Measurements from ENCODE around the gene ENAH. TPM values are rescaled to one million over a fixed set of nuclear protein-coding genes. Genes with fewer than 3 reads are reported as not detected.
"Not testable (repeated sequence)": the region's sequence is repeated elsewhere in the genome, so short reads cannot be mapped to it uniquely, and the experiment has no call there.

Gene ENAH
- total RNA-seq, 2 donors from 2014 or later = 29.7 to 43.3 TPM

DNA sequence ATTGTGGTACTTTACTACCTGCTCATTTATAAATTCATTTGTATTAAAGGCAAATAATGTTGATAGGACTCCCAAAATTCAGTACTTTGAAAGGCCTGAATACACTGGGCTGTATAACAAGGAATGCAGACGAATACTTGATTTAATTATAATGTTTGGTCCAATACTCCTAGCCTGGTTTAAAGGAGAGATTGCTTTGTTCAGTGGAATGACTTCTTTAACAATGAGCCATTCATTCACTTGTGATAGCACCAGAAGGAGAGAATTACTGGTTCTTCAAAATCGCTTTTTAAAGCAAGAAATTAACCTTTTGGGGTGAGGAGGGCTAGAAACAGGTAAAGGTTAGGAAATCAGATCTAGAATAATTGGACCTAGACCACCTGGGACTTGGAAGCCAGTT is 28.3 kb upstream of the ENAH start:
- DNase-seq (no peak), ATAC-seq (no peak)
- intact Hi-C loops (cut with DNase I, micrococcal nuclease) = no loop called here

DNA sequence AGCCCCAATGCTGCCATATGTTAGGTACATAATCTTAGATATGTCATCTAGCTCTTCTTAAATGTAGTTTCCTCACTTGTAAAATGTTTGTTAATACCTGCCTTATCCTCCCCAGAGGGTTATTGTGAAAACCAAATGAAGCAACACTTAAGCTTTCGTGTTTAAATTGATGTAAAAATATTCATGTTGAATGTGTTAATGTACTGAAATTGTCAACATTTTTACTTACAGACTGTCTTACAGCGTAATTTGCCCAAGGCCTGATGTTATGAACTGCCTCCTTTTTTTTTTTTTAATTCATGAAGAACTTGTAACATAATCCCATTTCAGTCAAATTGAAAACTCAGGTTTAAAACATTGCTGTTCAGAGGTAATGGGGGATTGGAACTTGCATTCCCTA is 25.6 kb upstream of the ENAH start:
- ATAC-seq (no peak), DNase-seq (no peak)
- intact Hi-C loops (cut with DNase I, micrococcal nuclease) = no loop called here

DNA sequence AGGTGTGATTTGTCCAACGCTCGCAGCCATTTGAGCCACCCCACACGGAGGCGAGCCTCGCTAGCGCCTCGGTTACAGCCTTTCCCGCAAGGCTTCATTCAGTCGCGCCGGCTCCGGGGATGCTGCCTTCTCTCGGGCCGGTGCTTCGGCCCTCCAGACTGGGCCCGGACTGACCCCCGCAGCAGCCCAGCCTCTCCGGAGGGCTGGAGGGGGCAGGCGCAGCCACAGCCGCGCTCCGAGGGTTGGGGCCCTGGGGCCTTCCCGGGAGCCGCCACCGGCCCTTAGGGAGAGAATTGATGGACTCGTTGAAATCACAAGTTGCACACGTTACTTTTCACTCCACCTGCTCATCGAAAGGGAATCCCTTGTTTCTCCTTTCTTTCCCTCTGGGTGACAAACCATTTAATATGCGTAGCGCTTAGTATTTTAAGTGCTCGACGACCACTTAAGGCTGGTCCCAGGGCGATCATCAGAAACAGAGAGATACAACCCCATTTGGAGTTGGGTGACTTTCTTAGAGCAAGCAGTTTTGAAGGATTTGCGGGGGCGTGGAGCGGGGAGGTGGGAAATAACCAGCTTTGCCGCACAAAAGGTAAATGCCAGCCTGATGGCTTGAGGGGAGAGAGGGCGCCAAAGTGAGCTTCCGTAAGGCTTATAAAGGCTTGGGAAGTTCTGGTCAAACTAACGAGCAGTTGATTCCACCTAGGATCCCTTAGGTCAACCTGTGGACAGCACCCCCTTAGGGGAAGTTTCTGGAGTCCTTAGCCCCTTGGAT is 24.6 kb upstream of the ENAH start:
- intact Hi-C loops (cut with DNase I, micrococcal nuclease) = no loop called here
- DNase-seq (no peak), ATAC-seq (no peak)

DNA sequence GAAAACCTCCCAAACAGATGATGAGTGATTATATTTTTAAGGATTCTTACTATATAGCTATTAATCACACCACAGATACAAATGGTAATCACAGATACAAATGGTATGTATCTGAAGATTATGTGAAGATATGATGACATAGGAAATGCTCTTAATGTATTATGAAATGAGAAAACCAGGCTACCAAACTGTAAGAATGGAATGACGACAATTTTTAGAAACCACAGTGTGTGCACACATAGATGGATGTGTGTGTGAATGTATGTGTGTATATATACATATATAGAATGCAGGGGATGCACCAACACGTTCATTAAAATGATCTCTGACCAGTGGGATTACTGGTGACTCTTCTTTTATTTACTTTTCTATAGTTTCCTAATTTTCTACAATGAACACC is 21.5 kb upstream of the ENAH start:
- ATAC-seq = no peak
- no peak for DNase-seq
- intact Hi-C loops (cut with DNase I, micrococcal nuclease) = no loop called here

DNA sequence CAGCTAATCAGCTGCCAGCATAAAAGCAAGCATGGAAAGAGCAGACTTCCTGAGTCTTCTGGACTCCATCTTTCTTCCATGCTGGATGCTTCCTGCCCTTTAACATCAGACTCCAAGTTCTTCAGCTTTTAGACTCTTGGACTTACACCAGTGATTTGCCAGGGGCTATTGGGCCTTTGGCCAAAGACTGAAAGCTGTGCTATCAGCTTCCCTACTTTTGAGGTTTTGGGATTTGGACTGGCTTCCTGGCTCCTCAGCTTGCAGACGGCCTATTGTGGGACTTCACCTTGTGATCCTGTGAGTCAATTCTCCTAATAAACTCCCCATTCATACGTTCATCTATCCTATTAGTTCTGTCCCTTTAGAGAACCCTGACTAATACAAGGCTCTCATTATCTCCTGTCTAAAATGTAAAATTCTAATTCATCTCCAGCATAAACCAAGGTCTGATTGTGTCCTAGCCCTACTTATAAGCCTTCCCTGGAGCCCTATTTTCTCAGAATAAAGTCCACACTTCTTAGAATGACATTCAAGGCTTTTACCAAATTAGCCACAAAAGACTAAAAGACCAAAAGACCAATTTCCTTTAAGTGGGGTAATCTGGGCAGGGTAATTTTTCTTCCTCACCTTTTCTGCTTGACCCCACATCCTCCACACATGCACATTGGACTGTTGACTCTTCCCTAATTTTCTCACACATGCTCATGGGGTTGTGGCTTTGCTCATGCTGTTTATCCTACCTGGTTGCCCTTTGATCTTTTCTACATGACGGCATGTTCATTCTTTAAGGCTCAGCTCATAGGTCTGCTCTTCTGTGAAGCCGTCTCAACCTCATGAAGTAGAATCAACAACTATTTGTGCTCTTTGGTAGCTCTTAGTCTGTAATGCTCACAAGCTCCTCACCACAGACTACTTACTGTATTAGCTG is 18.1 kb upstream of the ENAH start:
- intact Hi-C loops (cut with DNase I, micrococcal nuclease) = no loop called here
- no peak for DNase-seq
- peak; percentile 85 for ATAC-seq

DNA sequence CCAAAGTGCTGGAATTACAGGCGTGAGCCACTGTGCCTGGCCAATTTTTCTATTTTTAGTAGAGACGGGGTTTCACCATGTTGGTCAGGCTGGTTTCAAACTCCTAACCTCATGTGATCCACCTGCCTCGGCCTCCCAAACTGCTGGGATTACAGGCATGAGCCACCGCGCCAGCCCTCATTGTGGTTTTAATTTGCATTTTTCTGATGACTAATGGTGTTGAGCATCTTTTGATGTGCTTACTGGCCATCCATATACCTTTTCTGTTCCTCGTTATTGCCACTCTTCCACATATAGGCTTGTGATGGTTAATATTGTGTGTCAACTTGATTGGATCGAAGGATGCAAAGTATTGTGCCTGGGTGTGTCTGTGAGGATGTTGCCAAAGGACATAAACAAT is 17.4 kb upstream of the ENAH start:
- ATAC-seq (no peak), DNase-seq (no peak)
- intact Hi-C loops (cut with DNase I, micrococcal nuclease) = no loop called here

DNA sequence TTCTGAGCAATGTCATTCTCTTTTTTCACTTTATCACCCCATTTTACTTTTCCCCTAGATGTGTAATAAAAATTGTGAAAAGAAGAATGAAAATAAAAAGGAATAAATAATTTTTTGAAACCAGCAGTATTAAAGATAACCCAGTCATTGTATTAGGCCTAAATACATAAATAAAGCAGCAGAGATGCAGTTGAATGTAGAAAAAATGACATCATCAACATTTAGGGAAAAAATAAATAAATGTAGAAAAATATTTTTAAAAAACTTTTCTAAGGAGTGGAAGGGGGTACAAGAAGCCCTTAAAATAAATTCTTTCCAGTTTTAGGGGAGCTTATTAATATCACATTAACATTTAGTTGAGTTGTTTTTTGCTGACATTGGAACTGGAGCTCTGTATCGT is 15.3 kb upstream of the ENAH start:
- intact Hi-C loops (cut with DNase I, micrococcal nuclease) = loop anchor here in 1 of 2 donors (10.0 kb wide), 1 partner anchor 97 kb away; no protein-coding TSS in a partner anchor
- DNase-seq (no peak), ATAC-seq (no peak)

DNA sequence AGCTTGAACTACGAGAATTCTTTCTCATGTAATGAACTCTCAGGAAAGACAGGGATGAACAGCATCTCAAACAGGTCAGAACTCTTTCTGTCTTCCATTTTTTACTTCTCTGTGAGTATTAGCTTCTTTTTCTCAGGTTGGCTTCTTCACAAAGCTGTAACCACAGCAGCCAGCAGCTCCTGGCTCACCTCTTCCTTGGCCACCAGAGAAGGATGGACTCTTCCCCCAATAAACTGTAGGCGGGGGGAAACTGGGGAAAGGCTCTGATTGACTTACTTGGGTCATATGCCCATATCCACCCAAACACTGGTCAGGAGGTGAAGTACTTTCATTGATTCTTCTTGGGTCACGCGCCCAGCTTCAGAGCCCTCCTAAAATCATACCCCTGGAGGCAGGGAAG is 14.4 kb upstream of the ENAH start:
- ATAC-seq = no peak
- no peak for DNase-seq
- intact Hi-C loops (cut with DNase I, micrococcal nuclease) = loop anchor here in 1 of 2 donors (10.0 kb wide), 1 partner anchor 97 kb away; no protein-coding TSS in a partner anchor

DNA sequence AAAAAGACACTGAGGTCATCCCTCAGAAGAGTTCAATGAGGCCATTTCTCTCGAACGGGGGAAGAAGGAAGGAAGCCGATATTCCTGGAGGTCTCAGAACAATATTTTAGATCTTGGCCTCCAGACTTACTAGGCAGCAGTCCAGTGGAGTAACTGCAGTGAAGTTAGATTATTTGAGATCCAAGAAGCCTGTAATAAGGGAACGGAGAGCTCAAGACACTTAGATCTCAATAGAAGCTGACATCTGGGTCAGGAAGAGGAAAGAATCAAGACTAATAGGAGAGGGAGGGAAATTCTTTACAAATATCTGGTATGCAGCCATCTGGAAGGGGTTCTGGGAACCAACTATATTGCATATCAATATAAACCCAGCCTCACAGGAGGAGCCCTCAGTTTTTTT is 13.6 kb upstream of the ENAH start:
- intact Hi-C loops (cut with DNase I, micrococcal nuclease) = loop anchor here in 1 of 2 donors (10.0 kb wide), 1 partner anchor 98 kb away; no protein-coding TSS in a partner anchor
- ATAC-seq (no peak), DNase-seq (no peak)

DNA sequence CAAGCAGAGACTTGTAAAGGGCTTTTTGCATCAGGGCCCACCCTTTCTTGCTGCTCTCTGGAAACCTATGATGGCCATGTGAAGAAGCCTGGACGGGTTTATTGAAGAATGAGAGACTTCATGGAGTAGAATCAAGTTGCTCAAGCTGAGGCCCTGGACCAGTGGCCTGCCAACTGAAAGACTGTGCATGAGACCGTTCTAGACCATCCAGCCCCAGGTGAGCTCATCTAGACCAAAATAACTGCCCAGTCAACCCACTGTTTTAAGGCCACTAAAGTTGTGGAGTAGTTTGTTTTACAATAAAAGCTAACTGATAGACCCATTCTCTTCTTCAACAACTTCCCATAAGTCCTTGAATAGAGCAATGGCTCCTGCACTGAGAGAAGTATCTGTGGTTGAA is 11.8 kb upstream of the ENAH start:
- intact Hi-C loops (cut with DNase I, micrococcal nuclease) = loop anchor here in 1 of 2 donors (10.0 kb wide), 1 partner anchor 100 kb away; no protein-coding TSS in a partner anchor
- no peak for ATAC-seq
- DNase-seq = no peak

DNA sequence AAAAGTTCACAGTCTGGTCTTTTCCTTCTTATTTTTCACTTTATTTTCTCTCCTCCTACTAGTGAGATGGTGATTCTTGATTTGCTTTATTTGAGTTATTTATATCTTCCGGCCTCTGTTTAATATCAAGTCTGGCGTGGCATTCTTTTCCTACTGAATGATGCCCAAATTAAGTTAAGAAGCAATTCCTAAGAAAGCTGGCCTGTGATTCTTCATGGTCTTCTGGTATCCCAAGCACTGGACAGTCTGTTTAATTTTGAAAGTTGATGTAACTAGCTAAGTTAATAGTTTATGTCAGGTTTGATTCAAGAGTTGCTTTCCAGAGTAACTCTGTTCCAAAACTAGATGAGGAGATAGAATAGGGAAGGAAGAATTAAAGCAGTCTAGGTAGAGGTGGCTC is 9.2 kb upstream of the ENAH start:
- DNase-seq = no peak
- ATAC-seq = no peak
- intact Hi-C loops (cut with DNase I, micrococcal nuclease) = loop anchor here in 1 of 2 donors (10.0 kb wide), 1 partner anchor 103 kb away; no protein-coding TSS in a partner anchor

DNA sequence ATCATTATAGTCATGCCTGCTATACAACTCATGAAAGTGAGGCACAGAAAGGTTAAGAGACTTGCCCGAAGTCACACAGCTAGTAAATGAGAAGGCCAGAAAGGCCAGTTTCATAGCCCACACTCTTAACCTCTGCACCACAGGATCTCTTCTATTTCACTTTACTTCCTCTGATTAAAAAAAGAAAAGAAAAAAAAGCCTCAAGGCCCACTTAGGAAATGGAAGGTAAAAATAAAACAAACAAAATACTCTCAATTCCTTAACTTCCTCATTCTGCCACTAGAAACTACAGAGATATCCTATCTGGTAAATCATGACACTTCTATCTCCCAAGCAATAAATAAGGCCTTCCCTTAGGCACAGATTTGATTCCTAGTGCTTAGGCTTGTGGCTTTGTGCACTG is 7.6 kb upstream of the ENAH start:
- intact Hi-C loops (cut with DNase I, micrococcal nuclease) = loop anchor here in 1 of 2 donors (10.0 kb wide), 1 partner anchor 104 kb away; no protein-coding TSS in a partner anchor
- DNase-seq (no peak), ATAC-seq (no peak)

DNA sequence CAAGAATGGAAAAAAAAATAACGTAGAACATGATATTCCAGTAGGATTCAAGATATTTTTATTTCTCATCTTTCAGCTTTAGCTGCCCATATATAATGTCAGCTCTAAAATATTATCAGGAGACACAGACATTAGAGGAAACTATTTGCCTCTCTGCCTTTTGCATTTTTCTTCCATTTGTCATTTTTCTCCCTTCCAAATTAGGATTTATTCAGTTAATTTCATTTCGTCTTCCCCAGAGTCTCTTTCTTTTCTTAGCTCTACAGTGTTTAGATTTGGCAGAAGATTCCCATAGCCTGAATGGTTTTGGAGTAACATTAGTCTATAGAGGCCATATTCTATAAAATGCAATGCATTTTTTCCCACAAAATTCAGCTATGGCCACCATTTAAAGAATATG is 5.1 kb upstream of the ENAH start:
- ATAC-seq (no peak), DNase-seq (no peak)
- intact Hi-C loops (cut with DNase I, micrococcal nuclease) = loop anchor here in 1 of 2 donors (10.0 kb wide), 1 partner anchor 173 kb away; no protein-coding TSS in a partner anchor

DNA sequence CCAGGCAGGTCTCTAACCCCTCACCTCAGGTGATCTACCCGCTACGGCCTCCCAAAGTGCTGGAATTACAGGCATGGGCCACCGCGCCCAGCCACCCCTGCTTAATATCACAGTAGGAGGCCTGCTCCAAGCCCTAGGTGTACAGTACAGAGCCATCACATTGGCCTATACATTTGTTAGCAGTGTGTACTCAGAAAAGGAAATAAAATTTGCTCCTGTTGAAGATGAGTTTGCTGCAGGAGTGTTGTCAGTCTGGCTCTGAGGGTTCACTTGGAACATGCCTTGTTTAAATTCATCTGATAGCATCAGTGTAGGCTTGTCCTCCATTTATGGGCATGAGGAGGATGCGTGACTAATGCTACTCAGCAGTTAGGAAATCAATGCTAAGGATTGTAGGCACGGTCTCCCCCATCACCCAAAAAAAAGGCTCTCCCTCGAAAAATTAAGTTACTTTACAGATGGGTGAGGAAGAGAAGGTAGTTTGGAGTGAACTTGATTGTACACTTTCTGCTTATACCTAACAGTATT is 4.6 kb upstream of the ENAH start:
- intact Hi-C loops (cut with DNase I, micrococcal nuclease) = loop anchor here in 1 of 2 donors (10.0 kb wide), 1 partner anchor 173 kb away; no protein-coding TSS in a partner anchor

DNA sequence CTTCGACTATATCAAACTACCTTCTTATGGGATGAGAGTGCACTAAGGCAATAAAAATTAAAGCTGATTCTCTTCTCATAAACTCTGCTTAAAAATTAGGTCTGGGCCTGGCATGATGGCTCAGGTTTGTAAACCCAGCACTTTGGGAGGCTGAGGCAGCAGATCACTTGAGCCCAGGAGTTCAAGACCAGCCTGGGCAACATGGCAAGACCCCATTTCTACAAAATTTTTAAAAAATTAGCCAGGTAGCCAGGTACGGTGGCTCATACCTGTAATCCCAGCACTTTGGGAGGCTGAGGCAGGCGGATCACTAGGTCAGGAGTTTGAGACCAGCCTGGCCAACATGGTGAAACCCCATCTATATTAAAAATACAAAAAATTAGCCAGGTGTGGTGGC is 3.3 kb upstream of the ENAH start:
- intact Hi-C loops (cut with DNase I, micrococcal nuclease) = loop anchor here in 1 of 2 donors (10.0 kb wide), 1 partner anchor 171 kb away; no protein-coding TSS in a partner anchor
- DNase-seq, ATAC-seq: not testable (repeated sequence)

More for the DNA sequence above, 4.6 kb upstream of the ENAH start:
- ATAC-seq = no peak
- no peak for DNase-seq

DNA sequence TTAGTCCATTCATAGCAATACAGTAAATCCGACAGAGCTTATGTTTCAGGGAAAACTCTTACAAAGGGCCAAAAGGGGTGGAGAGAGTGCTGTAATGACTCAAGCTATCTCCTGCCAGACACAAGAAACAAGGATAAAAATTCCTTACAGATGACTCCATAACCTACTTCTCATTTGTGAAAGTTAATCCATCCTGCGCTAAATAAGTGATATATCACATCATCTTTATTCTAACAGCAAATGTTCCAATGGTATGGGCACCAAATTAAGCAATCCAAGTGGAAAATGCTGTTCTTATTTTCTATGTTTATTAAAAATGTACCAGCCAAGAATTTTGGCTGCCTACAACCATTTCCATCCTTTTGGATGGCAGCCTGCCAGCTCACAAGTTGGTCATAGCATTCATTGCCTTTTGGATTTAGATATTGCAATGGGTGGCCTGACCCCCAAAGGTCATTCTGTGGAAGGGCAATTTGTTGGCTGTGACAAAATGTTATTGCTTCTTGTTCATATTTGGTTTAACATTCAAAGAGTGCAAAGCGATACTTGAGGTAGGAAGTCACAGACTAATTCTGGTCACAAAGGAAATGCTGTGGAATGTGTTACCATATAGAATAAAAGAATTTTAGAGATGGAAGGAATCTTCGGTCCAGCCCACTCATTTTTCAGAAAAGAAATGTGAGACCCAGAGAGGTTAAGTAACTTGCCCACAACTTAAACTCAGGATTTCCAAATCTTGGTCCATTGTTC is 2.8 kb upstream of the ENAH start:
- ATAC-seq = no peak
- DNase-seq = peak in 1 of 2 donors; percentile 34
- intact Hi-C loops (cut with DNase I, micrococcal nuclease) = loop anchor here in 1 of 2 donors (10.0 kb wide), 1 partner anchor 171 kb away; no protein-coding TSS in a partner anchor

DNA sequence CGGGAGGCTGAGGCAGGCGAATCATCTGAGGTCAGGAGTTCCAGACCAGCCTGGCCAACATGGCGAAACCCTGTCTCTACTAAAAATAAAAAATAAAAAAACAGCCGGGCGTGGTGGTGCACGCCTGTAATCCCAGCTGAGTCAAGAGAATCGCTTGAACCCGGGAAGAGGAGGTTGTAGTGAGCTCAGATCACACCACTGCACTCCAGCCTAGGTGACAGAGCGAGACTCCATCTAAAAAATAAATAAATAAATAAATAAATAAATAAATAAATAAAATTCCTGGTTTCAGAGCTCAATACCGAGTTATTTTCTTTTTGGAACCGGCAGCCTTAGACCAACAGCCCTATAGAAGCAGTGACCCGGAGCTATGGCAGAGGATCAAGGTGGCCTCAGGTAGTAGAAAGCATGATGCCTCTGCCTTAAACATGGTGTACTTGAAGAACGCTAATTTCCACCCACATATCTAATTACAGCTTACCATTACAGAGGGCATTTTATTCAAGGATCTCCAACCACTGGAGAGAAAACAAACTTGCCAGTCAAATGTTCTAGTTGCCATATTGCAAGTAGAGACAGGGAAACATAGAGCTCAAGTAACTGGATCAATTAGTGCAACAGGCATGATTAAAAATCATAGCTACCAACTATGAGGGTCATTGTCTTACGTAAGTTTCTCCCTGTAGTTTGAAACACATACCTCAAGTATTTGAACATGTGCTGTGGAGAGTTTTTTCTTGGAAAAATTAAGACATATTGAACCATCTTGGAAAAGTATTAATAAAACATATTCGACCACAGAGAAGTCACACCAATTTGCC is 2.0 kb upstream of the ENAH start:
- DNase-seq = no peak
- intact Hi-C loops (cut with DNase I, micrococcal nuclease) = loop anchor here in 1 of 2 donors (10.0 kb wide), 1 partner anchor 170 kb away; no protein-coding TSS in a partner anchor
- no peak for ATAC-seq

Measured in left colon (tissue), 2 donors.